ENCODE measurements around the gene ERAS.
"Not testable (repeated sequence)": the region's sequence is repeated elsewhere in the genome, so short reads cannot be mapped to it uniquely, and the experiment has no call there.

ERAS gene

DNA sequence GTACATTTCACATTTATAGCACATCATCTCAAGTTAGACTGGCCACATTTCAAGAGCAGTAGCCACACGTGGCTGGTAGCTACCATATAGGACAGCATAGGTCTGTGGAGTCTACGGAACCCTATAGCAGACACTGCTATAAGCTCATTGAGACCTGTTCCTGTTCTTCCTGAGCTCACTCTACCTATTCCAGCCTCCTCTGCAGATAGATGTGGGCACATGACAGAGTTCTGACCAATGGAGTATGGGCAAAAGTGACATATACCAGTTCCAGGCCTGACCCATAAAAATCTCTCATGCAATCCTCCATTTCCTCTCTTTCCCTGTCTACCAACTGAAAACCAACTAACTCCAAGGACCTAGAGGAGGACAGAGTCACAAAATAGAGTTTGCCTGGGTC lies 28.0 kb upstream of the ERAS start:
- FAIRE-seq, result no peak

DNA sequence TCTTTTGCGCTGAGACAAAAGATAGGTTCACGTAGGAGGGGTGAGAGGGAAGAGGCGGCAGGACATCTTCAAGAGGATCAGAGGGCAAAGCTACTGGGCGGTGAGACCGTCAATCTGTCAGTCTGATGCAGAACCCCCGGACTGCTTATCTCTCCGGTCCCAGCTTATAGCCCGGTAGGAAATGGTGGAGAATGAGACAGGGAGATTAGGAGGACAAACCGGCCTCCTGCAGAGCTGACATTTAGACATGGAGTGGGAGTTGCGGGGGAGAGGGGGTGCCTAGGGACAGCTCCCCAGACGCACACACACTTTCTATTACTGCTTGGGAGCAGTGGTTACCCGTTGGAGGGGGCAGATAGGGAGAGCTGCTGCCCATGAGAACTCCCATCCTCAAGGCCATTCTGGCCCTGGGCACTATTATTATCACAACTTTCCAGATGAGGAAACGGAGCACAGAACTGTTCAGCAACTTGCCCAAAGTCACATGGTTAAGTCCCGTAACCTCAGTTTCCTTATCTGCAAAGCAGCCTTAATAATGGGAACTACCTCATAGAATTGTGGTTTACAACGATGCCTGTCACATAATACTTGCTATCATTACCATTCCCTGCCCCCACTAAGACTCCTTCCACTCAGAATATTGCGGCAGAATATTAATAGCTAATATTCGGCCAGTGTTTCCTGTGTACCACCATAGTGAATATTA lies 25.6 kb upstream of the ERAS start:
- FAIRE-seq, result no peak

DNA sequence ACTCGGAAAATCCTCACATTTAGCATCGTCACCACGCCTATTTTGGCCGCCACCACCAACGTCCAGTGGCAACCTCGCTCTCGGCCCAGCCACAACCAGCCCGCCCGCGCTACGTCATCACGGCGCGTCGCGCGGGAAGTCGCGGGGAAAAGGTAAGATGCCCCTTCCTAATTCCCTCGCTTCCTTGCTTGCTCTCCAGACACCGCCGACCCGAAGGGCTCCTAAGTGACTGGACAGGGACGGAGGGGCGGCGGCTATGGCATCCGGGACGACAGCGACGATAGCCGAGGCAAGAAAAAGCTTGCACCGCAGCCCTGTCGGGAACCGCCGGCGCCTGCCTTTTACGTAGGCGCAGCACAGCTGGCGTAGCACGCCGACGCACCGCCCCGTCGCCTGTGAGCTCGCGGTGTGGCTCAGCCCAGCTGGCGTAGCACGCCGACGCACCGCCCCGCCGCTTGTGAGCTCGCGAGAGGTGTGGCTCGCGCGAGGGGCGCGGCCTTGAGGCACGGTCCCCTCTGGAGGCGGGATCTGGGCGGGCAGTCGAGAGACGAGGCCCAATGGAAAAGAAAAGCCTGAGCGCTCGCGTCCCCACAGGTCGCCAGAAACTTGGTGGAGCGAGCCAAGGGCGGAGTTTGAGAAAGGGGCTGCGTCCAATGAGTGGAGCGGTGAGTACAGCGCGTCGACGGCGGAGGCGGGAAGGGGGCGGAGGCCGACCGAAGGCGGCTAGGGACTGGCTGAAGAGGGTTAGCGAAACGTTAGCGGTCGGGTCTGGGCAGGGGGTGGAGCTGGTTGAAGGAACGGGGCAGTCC lies 24.8 kb upstream of the ERAS start, which contains the start of gene HDAC6:
Gene HDAC6 (plus strand): TSS at position 788 of the 809 bp plus-strand sequence. CDS start 626 bp downstream, outside the sequence.
- FAIRE-seq, result peak; percentile 45

DNA sequence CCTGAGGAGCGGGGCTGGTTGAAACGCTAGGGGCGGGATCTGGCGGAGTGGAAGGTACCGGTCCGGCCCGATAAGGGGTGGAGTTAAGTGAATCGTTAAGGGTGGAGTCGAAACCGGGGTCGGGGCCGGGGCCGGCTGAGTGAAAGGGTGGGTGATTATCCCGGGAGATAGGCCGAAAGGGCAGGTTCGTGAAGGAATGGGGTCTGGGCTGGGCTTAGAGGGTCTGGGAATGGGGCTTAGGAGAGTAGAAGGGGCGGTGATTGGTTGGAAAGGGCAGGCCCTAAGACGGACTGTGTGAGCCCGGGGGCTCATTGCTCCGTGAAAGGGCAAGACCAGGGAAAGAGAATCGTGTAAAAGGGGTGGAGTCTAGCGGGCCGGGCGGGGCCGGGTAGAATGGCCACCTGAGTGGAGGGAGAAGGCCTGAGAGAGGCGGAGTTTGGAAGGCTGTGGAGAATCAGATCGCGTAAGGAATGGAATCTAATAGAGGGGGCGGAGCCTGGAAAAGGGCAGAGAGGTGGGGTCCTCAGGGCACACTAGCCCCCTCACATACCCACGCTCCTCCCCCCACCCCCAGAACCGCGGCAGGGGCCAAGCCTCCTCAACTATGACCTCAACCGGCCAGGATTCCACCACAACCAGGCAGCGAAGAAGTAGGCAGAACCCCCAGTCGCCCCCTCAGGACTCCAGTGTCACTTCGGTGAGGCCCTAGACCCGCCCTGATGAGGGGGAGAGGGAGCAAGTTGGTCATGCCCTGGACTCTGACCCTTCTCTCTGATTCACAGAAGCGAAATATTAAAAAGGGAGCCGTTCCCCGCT lies 24.0 kb upstream of the ERAS start:
- no peak for FAIRE-seq

DNA sequence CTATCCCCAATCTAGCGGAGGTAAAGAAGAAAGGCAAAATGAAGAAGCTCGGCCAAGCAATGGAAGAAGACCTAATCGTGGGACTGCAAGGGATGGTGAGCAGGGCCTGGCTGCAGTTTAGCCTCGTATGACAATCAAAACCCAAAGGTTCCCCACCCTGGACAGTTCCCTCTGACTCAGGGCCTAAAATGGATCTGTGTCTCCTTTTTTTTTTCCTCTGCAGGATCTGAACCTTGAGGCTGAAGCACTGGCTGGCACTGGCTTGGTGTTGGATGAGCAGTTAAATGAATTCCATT lies 23.5 kb upstream of the ERAS start:
- FAIRE-seq, result no peak

DNA sequence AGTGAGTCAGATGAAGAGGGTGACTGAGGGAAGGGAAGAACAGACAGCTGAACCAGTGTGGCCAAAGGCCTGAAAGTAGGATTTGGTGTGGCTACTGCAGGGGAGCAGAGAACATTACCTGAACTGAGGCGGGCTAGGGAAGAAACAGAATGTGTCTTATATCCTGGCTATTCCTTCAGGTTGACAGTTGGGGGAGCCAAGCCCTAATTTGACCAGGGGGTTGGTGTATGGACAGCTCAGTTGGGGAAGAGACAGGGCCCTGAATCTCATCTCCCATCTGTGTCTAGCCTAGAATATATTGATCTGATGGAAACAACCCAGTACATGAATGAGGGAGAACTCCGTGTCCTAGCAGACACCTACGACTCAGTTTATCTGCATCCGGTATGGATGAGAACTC lies 20.2 kb upstream of the ERAS start:
- FAIRE-seq, result no peak

DNA sequence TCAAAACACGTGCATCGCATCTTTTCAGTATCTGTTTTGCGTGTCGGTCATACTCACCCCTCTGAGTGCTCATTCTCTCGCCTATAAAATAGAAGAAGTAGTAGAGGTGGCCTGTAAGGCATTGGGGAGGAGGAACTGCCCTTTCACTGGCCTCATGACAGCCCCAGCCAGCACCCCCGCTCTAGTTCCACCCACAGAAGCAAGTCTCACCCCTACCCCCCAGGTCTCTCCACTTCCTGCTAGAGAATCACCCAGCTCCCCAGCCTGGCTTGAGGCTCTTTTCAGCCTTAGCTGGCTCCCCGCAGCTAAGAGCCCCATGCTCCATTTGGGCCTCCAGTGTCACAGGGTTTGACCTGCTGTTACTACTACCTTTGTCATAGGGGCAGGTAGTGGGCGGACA lies 12.7 kb upstream of the ERAS start:
- no peak for FAIRE-seq

DNA sequence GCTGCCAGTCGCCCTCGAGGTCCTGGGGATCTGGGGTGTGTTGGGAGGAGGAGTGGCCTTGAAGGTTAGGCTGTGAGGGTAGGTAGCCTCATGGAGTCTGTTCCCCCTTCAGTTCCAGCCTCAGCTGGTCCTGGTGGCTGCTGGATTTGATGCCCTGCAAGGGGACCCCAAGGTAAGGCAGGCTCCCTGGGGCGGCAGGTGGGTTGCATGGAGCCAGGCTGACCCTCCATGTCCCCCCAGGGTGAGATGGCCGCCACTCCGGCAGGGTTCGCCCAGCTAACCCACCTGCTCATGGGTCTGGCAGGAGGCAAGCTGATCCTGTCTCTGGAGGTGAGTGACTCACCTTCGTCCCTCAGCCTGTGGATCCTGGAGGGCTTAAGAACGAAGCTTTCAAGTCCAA lies 11.6 kb upstream of the ERAS start:
- FAIRE-seq, result no peak

DNA sequence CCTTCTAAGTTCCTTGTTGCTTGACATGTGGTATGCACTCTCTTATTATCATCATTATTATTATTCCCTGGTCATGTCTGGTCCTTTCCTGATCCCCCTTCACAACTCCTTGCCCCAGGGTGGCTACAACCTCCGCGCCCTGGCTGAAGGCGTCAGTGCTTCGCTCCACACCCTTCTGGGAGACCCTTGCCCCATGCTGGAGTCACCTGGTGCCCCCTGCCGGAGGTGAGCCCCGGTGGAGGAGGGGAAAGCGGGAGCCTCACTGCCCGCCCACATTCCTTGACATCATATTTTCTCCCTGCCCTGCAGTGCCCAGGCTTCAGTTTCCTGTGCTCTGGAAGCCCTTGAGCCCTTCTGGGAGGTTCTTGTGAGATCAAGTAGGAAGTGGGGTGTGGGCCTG lies 11.0 kb upstream of the ERAS start:
- no peak for FAIRE-seq

DNA sequence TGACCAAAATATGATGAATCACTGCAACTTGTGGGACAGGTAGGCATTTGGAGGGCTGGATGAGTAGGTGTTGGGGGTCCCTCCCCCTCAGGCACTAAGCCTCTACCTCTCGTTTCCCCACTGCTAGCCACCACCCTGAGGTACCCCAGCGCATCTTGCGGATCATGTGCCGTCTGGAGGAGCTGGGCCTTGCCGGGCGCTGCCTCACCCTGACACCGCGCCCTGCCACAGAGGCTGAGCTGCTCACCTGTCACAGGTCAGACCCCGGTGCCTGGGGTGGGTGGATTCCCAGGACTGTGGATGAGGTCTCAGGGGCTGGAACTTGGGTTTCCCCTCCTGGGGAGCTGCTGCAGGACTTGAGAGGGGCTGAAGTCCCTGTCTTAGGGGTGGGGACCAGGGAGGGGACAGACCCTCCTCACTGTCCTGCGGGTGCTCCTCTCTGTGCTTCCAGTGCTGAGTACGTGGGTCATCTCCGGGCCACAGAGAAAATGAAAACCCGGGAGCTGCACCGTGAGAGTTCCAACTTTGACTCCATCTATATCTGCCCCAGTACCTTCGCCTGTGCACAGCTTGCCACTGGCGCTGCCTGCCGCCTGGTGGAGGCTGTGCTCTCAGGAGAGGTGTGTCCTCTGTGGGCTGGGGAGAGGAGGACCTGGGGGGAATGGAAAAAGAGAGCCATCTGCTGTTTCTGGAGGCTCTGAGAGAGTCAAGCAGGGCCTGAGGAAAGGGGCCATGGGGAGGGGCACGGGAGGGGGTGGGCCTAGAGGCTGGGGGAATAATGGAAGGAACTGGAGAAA lies 10.1 kb upstream of the ERAS start:
- FAIRE-seq, result no peak

DNA sequence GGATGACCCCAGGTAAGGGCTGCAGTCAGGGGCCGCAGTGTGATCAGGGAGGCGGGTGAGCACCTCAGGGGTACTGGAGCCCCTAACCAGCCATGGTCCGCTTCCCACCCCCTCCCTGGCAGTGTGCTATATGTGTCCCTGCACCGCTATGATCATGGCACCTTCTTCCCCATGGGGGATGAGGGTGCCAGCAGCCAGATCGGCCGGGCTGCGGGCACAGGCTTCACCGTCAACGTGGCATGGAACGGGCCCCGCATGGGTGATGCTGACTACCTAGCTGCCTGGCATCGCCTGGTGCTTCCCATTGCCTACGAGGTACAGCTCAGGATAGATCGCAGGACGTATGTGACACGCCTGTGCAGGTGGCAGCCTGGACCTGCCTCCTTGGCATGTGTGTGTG lies 8.2 kb upstream of the ERAS start:
- no peak for FAIRE-seq

DNA sequence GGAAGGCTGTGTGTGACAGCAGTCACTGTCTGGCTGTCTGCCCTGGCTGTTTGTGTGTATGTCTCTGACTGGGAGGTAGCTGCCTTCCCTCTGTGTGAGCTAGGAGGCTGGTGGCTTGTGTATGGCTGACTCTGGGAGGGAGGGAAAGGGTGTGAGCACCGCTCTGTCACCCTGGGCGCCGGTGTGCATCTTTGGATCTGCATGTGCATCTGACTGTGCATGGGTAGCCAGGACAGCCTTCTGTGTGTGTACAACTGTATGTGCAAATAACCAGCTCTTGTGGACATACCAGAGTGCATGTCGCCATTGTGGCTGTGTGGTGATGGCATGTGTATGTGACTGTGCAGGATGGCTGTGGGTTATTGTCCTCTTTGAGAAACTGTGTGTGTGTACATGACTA lies 7.4 kb upstream of the ERAS start:
- no peak for FAIRE-seq

DNA sequence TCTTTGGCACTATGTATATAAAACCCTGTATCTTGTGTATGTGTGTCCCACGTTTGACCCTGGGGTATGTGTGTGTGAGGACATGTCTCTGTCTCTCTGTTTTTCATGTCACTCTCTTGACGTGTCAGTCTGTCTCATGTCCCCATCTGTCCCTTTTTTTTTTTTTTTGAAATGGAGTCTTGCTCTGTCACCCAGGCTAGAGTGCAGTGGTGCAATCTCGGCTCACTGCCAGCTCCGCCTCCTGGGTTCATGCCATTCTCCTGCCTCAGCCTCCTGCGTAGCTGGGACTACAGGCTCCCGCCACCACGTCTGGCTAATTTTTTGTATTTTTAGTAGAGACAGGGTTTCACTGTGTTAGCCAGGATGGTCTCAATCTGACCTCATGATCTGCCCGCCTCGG lies 6.9 kb upstream of the ERAS start:
- FAIRE-seq, result not testable (repeated sequence)

DNA sequence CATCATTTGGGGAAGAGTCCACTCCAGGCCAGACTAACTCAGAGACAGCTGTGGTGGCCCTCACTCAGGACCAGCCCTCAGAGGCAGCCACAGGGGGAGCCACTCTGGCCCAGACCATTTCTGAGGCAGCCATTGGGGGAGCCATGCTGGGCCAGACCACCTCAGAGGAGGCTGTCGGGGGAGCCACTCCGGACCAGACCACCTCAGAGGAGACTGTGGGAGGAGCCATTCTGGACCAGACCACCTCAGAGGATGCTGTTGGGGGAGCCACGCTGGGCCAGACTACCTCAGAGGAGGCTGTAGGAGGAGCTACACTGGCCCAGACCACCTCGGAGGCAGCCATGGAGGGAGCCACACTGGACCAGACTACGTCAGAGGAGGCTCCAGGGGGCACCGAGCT lies 3.3 kb upstream of the ERAS start:
- no peak for FAIRE-seq

DNA sequence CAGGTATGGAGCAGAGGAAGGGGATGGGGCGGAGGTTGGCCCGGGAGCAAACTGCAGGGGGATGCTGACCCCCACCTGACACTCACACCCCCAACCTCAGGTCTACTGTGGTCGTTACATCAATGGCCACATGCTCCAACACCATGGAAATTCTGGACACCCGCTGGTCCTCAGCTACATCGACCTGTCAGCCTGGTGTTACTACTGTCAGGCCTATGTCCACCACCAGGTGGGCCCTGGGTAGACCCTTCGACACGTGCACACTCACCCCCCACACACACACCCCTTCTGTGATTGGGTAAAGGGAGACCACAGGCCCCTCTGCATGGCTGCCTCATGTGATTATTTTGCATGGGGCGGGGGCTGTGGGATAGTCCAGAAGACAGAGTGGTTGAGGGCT lies 2.2 kb upstream of the ERAS start:
- FAIRE-seq, result no peak

DNA sequence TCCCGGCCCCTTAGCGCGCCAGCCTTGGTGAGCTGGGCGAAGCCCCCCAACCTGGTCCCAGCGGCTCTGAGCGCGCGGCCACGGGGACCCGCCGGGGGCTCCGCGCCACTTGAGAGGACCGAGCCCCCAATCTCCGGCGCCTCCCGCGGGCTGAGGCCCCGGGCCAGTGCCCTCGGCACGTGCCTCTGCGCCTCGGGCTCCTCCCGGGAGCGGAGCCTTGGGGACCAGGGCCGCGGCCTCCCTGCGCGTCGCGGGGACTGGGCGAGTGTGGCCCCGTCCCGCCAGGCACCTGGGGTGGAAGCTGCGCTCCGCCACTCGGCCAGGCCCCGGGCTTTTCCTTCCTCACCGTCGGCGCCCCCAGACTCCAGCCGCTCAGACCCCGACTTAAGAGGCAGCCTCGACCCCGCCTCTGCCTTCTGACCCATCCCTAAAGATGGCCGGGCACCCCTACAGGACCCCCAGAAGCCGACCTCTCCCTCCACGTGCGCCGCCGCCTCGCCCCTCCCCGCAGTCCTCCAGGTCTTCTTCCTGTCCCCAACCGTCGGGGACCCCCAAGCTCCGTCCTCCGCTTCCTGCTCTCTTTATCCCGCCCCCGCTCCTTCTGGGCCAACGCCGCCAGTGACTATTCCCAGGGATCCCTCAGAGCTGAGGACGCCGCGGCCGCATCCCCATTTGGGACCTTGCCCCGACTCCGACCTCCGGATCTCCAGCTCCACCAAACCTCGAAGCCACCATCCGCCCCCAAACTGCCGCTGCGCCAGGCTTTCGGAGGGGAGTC lies 752 bp downstream of the ERAS start:
- FAIRE-seq, result no peak

DNA sequence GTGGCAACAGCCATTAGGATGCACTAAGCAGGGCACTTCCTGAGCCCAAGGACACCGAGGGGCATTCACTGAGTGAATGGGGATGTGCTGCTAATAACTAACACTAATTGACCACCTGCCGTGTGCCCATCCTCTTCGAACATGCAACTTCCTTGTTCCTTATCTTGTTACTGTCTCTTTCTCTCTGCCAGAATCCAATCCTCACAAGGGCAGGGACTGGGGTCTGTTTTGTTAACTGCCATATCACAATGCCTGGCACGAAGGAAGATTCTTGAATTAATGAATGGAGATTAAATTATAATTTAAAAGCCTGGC lies 1.3 kb downstream of the ERAS start:
- no peak for FAIRE-seq

DNA sequence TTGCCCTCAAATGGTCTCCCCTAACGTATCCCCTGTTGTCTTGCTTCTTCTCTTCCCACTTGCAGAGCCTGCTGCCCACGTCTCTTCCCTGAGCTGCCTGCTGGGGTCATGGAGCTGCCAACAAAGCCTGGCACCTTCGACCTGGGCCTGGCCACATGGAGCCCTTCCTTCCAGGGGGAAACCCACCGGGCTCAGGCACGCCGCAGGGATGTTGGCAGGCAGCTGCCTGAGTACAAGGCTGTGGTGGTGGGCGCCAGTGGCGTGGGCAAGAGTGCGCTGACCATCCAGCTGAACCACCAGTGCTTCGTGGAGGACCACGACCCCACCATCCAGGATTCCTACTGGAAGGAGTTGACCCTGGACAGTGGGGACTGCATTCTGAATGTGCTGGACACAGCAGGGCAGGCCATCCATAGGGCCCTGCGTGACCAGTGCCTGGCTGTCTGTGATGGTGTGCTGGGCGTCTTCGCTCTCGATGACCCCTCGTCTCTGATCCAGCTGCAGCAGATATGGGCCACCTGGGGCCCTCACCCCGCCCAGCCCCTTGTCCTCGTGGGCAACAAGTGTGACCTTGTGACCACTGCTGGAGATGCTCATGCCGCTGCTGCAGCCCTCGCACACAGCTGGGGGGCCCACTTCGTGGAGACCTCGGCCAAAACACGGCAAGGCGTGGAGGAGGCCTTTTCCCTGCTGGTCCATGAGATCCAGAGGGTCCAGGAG lies 2.9 kb downstream of the ERAS start:
- no peak for FAIRE-seq

DNA sequence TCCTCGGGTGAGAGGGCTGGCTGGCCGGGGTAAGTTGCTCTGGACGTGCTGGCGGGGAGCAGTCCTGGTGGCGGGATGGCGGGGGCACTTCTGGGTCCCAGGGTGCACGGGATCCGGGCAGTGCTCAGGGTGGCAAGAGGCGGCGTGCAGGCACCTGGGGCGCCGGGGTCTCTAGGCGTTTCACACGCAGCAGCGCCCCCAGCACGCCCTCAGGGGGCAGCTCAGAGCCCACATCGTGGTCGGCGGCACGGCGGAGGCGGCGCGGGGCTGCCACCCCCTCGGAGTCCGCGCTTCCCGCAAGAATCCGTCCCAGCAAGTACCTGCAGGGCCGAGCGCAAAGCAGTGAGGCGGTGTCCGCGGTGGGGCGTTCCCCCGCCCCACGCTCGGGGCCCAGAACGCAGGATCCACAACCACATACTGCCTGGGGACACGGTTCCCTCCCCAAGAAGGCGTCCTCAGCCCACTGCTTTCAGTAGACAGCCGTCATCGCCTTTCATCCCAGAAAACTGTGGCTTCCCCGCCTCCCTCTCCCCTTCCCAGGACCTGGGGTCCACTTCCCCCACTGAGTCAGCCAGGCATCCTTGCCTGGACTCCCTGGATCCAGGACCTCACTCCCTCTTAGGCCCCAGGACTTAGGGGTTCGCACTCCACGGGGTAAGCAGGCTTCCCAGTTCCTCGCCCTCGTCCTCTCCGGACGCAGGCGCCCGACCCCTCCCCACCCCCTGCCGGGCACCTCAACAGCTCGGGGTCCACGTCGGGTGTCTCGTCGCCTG lies 5.0 kb downstream of the ERAS start:
- FAIRE-seq, result no peak

DNA sequence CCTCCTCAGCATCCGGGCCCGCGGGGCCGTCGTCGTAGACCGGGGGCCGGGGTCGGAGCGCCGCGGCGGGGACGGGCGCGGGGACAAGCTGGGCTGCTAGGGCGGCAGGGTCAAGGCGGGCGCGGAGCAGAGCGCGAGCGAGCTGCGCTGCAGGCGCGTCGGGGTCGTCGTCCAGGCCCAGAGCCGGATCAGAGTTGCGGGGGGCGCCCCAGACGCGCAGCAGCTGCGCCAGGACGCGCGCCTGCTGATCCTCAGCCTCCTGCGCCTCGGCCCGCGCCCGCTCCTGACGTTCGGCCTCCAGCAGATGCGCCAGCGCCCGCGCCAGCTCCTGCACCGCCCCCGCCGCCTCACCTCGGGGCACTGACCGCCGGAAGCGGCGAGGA lies 5.6 kb downstream of the ERAS start:
- FAIRE-seq, result no peak

All from colon (tissue), 2 donors.